H9 (cell line): ENCODE results near the gene ERC2. TPM values are rescaled to one million over a fixed set of nuclear protein-coding genes. Genes with fewer than 3 reads are reported as not detected.

Source experiments
- DNase-seq: peaks from one replicate; pipeline ENCODE4 v3.0.0-alpha.2; 2017
- H2AFZ ChIP-seq: one replicate; pipeline ENCODE4 v1.6.1; 2013; ENCODE audit warnings: mild to moderate bottlenecking, low read length, control low read depth, moderate library complexity
- H2AK5ac ChIP-seq: 2 replicates; pipeline ENCODE4 v1.6.1; 2013; ENCODE audit warnings: low read length, control low read depth, mixed read lengths; ENCODE audit not compliant: insufficient read length
- H2BK120ac ChIP-seq: one replicate; pipeline ENCODE4 v1.6.1; 2013; ENCODE audit warnings: low read depth, mild to moderate bottlenecking, low read length, control low read depth, inconsistent platforms; ENCODE audit not compliant: poor library complexity, severe bottlenecking
- H2BK12ac ChIP-seq: 2 replicates; pipeline ENCODE4 v1.6.1; 2013; ENCODE audit warnings: low read length, control low read depth, mixed read lengths, low read depth; ENCODE audit not compliant: insufficient read length
- H2BK15ac ChIP-seq: 2 replicates; pipeline ENCODE4 v1.6.1; 2013; ENCODE audit warnings: low read depth, low read length, control low read depth
- H2BK20ac ChIP-seq: one replicate; pipeline ENCODE4 v1.6.1; 2013; ENCODE audit warnings: low read depth, mild to moderate bottlenecking, low read length, control low read depth, inconsistent platforms; ENCODE audit not compliant: poor library complexity, severe bottlenecking
- H2BK5ac ChIP-seq: 2 replicates; pipeline ENCODE4 v1.6.1; 2013; ENCODE audit warnings: low read length, control low read depth, mixed read lengths; ENCODE audit not compliant: insufficient read length
- H3K14ac ChIP-seq: 2 replicates; pipeline ENCODE4 v1.6.1; 2013; ENCODE audit warnings: low read length, control low read depth; ENCODE audit not compliant: insufficient read depth
- H3K18ac ChIP-seq: 2 replicates; pipeline ENCODE4 v1.6.1; 2013; ENCODE audit warnings: low read depth, mild to moderate bottlenecking, mixed read lengths, low read length, control low read depth; ENCODE audit not compliant: insufficient read length
- H3K23ac ChIP-seq: 2 replicates; pipeline ENCODE4 v1.6.1; 2013; ENCODE audit warnings: low read length, control low read depth, mixed read lengths, low read depth; ENCODE audit not compliant: insufficient read length
- H3K23me2 ChIP-seq: 2 replicates; pipeline ENCODE4 v1.6.1; 2013; ENCODE audit warnings: low read depth, mild to moderate bottlenecking, mixed read lengths, low read length, control low read depth; ENCODE audit not compliant: insufficient read length, poor library complexity, severe bottlenecking
- H3K27ac ChIP-seq: 2 replicates; pipeline ENCODE4 v1.5.1; 2013; ENCODE audit warnings: low read length, control low read depth, mixed read lengths, low read depth; ENCODE audit not compliant: insufficient read length
- H3K27me3 ChIP-seq: 2 replicates; pipeline ENCODE4 v1.6.1; 2013; ENCODE audit warnings: low read length, control low read depth, inconsistent platforms; ENCODE audit not compliant: insufficient read depth
- H3K4ac ChIP-seq: 2 replicates; pipeline ENCODE4 v1.6.1; 2013; ENCODE audit warnings: low read depth, mild to moderate bottlenecking, control low read depth, inconsistent platforms, low read length, moderate library complexity
- H3K4me1 ChIP-seq: 2 replicates; pipeline ENCODE4 v1.6.1; 2013; ENCODE audit warnings: low read length, control low read depth, inconsistent platforms; ENCODE audit not compliant: insufficient read depth
- H3K4me2 ChIP-seq: 2 replicates; pipeline ENCODE4 v1.6.1; 2013; ENCODE audit warnings: low read length, control low read depth, mixed read lengths; ENCODE audit not compliant: insufficient read length, insufficient read depth
- H3K56ac ChIP-seq: 2 replicates; pipeline ENCODE4 v1.6.1; 2013; ENCODE audit warnings: low read depth, mild to moderate bottlenecking, mixed read lengths, low read length, control low read depth; ENCODE audit not compliant: insufficient read length
- H3K79me1 ChIP-seq: 2 replicates; pipeline ENCODE4 v1.6.1; 2013; ENCODE audit warnings: low read depth, mild to moderate bottlenecking, moderate library complexity, low read length, control low read depth, inconsistent platforms; ENCODE audit not compliant: insufficient read depth, poor library complexity, severe bottlenecking
- H3K79me2 ChIP-seq: 2 replicates; pipeline ENCODE4 v1.6.1; 2013; ENCODE audit warnings: low read length, control low read depth, inconsistent platforms; ENCODE audit not compliant: insufficient read depth
- H3K9ac ChIP-seq: 2 replicates; pipeline ENCODE4 v1.6.1; 2013; ENCODE audit warnings: low read length, control low read depth, mixed read lengths; ENCODE audit not compliant: insufficient read length; ENCODE audit errors: extremely low read depth
- H3K9me3 ChIP-seq: one replicate; pipeline ENCODE4 v1.6.1; 2013; ENCODE audit warnings: low read depth, low read length, inconsistent platforms; ENCODE audit not compliant: control insufficient read depth
- H3T11ph ChIP-seq: one replicate; pipeline ENCODE4 v1.6.1; 2013; ENCODE audit warnings: mild to moderate bottlenecking, low read length, control low read depth, inconsistent platforms
- H4K20me1 ChIP-seq: one replicate; pipeline ENCODE4 v1.6.1; 2013; ENCODE audit not compliant: control insufficient read depth, insufficient read length, insufficient read depth
- H4K5ac ChIP-seq: 2 replicates; pipeline ENCODE4 v1.6.1; 2013; ENCODE audit warnings: low read depth, mild to moderate bottlenecking, mixed read lengths, low read length, control low read depth; ENCODE audit not compliant: insufficient read length
- H4K8ac ChIP-seq: replicated peaks from 2 replicates; pipeline ENCODE4 v1.6.1; 2013; ENCODE audit warnings: low read length, control low read depth, mixed read lengths, low read depth; ENCODE audit not compliant: insufficient read length
- H4K91ac ChIP-seq: 2 replicates; pipeline ENCODE4 v1.6.1; 2013; ENCODE audit warnings: low read depth, mild to moderate bottlenecking, moderate library complexity, mixed read lengths, low read length, control low read depth; ENCODE audit not compliant: insufficient read length
- H3K27ac Mint-ChIP-seq, 3 experiments: 2 replicates in 2 of 3; 3 replicates in 1 of 3; pipeline ENCODE4 v1.8.0; 2020 to 2021; ENCODE audit warnings: mixed read lengths in 3 of 3, mild to moderate bottlenecking in 1 of 3, moderate library complexity in 1 of 3
- H3K27me3 Mint-ChIP-seq: 2 replicates; pipeline ENCODE4 v1.8.0; 2021; ENCODE audit warnings: low read depth, mild to moderate bottlenecking, moderate library complexity, mixed read lengths
- H3K36me3 Mint-ChIP-seq, 3 experiments: 2 replicates in 2 of 3; 3 replicates in 1 of 3; pipeline ENCODE4 v1.8.0; 2020 to 2021; ENCODE audit warnings: low read depth in 3 of 3, mixed read lengths in 3 of 3; ENCODE audit not compliant: insufficient read depth in 1 of 3
- H3K4me1 Mint-ChIP-seq, 2 experiments: 2 replicates each; pipeline ENCODE4 v1.8.0; 2020; ENCODE audit warnings: mixed read lengths in 2 of 2
- H3K4me3 Mint-ChIP-seq, 2 experiments: 2 replicates in 1 of 2; 3 replicates in 1 of 2; pipeline ENCODE4 v1.8.0; 2020 to 2021; ENCODE audit warnings: mild to moderate bottlenecking in 2 of 2, mixed read lengths in 2 of 2, moderate library complexity in 1 of 2
- H3K9me3 Mint-ChIP-seq, 2 experiments: 2 replicates in 1 of 2; 3 replicates in 1 of 2; pipeline ENCODE4 v1.8.0; 2020; ENCODE audit warnings: mild to moderate bottlenecking in 2 of 2, mixed read lengths in 2 of 2, moderate library complexity in 1 of 2
- WGBS: extraction: QIAGEN DNeasy Blood & Tissue Kit; methylation state at CpG from one replicate; pipeline ENCODE4 v1.1.7; 2013; ENCODE audit warnings: missing lambda C conversion rate, low lambda C conversion rate, mixed read lengths; ENCODE audit not compliant: insufficient read length; ENCODE audit errors: extremely low coverage; 5-methylcytosine and 5-hydroxymethylcytosine counted together
- total RNA-seq: library from RNA; stranded (reverse); gene quantifications from 2 replicates; pipeline ENCODE4 v1.2.1, GENCODE V29; 2021
- TF ChIP-seq, protein P1 (sequence below): fragments of 200-600 bp; sonication (generic); conservative IDR thresholded peaks from 3 replicates; pipeline ENCODE4 v1.8.0; 2021; ENCODE audit warnings: antibody characterized with exemption, mild to moderate bottlenecking

Gene ERC2
- total RNA-seq, 1 experiment from 2014 or later: 15.4 TPM

DNA sequence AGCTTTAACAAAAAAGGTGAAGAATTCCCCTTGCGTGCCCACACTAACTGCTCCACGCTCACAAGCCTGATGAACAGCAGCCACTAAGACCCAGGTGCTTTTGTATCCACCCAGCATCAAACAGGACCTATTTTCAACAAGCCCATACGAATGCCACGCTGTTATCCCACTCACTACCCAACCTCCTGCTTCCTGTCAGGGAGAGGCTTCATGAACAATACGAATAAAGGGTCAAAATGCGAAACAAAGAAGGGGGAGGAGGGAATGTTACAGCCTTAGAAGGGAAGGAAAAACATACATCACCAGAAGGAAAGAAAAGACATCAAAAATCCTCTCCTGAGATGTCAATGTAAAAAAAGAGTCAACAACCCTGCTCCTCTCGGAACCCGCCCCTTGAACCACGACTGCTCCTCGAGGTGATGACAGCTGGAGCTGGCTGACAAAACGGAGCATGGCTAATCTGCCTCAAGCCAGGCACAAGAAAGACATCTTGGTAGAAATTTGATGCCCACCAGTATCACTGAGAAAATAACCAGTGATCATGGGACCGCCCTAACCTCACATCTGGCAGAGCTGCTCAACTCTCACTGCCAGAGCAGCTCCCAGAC, 9.7 kb downstream of the ERC2 start:
- peaks cover 2% of the 10 kb centered on the region for H3K79me1 ChIP-seq
- H2AK5ac ChIP-seq: no peak overlapping the region
- no peak overlapping the region for H4K8ac ChIP-seq
- H2BK15ac ChIP-seq: no peak overlapping the region
- peaks cover 3% of the 10 kb centered on the region; the same call in 1 of the 2 replicates for H3K4me1 ChIP-seq
- no peak overlapping the region for H3K27ac ChIP-seq
- no peak for DNase-seq
- no peaks in the 10 kb centered on the region for H3K23me2 ChIP-seq
- H3K23ac ChIP-seq: no peak overlapping the region
- no peak overlapping the region for H3K9ac ChIP-seq
- H4K5ac ChIP-seq: no peak overlapping the region
- H3K9me3 ChIP-seq: no peaks in the 10 kb centered on the region
- H3K79me2 ChIP-seq: no peaks in the 10 kb centered on the region; the same call in 1 of the 2 replicates
- no peak overlapping the region for H2AFZ ChIP-seq
- H3K4me3 Mint-ChIP-seq: no peak overlapping the region
- 0 out of 7 replicates have a peak overlapping the region, but pooled peaks of 1 of the 3 experiments have one; percentile 25 for H3K27ac Mint-ChIP-seq
- no peak overlapping the region for H2BK5ac ChIP-seq
- no peak overlapping the region for H3T11ph ChIP-seq
- TF ChIP-seq, protein P1, sequence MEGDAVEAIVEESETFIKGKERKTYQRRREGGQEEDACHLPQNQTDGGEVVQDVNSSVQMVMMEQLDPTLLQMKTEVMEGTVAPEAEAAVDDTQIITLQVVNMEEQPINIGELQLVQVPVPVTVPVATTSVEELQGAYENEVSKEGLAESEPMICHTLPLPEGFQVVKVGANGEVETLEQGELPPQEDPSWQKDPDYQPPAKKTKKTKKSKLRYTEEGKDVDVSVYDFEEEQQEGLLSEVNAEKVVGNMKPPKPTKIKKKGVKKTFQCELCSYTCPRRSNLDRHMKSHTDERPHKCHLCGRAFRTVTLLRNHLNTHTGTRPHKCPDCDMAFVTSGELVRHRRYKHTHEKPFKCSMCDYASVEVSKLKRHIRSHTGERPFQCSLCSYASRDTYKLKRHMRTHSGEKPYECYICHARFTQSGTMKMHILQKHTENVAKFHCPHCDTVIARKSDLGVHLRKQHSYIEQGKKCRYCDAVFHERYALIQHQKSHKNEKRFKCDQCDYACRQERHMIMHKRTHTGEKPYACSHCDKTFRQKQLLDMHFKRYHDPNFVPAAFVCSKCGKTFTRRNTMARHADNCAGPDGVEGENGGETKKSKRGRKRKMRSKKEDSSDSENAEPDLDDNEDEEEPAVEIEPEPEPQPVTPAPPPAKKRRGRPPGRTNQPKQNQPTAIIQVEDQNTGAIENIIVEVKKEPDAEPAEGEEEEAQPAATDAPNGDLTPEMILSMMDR: no peak
- no peak overlapping the region for H3K18ac ChIP-seq
- no CpG with 5 or more reads among the region's 12 CpGs for WGBS
- H3K4me2 ChIP-seq: peak overlapping the region; percentile 3
- no peak overlapping the region for H2BK120ac ChIP-seq
- H3K27me3 Mint-ChIP-seq: no peaks in the 10 kb centered on the region
- peaks cover 15 to 21% of the 10 kb centered on the region in 2 experiments for H3K4me1 Mint-ChIP-seq
- H3K27me3 ChIP-seq: no peaks in the 10 kb centered on the region
- H2BK20ac ChIP-seq: no peak overlapping the region
- H3K14ac ChIP-seq: no peak overlapping the region
- no peaks in the 10 kb centered on the region for H3K9me3 Mint-ChIP-seq
- no peak overlapping the region for H4K91ac ChIP-seq
- no peak overlapping the region for H3K56ac ChIP-seq
- H2BK12ac ChIP-seq: no peak overlapping the region
- peaks cover 0 to 4% (median 2%) of the 10 kb centered on the region in 3 experiments; a peak in 3 of 7 replicates for H3K36me3 Mint-ChIP-seq
- H4K20me1 ChIP-seq: no peaks in the 10 kb centered on the region
- no peak overlapping the region for H3K4ac ChIP-seq
